HL-60 (cell line): Measurements from ENCODE around the gene IL9R.
"Not testable (repeated sequence)": the region's sequence is repeated elsewhere in the genome, so short reads cannot be mapped to it uniquely, and the experiment has no call there.

Experiments
- DNase-seq, 2 experiments: peaks; one replicate each; pipeline ENCODE4 v3.0.0-alpha.2; 2010 to 2020; ENCODE audit warnings: low read depth in 1 of 2, low spot score in 1 of 2
- H3K27ac ChIP-seq: fragments of 250-450 bp; sonication (Bioruptor Pico); replicated peaks from 2 replicates; pipeline ENCODE4 v1.5.1; 2020; ENCODE audit warnings: mild to moderate bottlenecking, moderate library complexity
- H3K27me3 ChIP-seq: fragments of 250-450 bp; sonication (Bioruptor Pico); 2 replicates; pipeline ENCODE4 v1.5.1; 2021; ENCODE audit warnings: mild to moderate bottlenecking, moderate library complexity; ENCODE audit not compliant: insufficient read depth, poor library complexity, severe bottlenecking
- H3K4me3 ChIP-seq: replicated peaks from 2 replicates; pipeline ENCODE4 v1.5.1; 2011; ENCODE audit warnings: mild to moderate bottlenecking, control low read depth, low read length; ENCODE audit not compliant: insufficient read depth
- CTCF ChIP-seq: IDR thresholded peaks from one replicate; pipeline ENCODE4 v1.5.1; 2011; ENCODE audit warnings: low read length, control low read depth, inconsistent platforms; ENCODE audit not compliant: insufficient read depth
- GABPA ChIP-seq: IDR thresholded peaks from 2 replicates; pipeline ENCODE4 v1.6.1; 2012; ENCODE audit warnings: low read depth
- POLR2AphosphoS5 ChIP-seq: IDR thresholded peaks from 2 replicates; pipeline ENCODE4 v1.6.1; 2012; ENCODE audit warnings: low read depth
- SPI1 ChIP-seq: IDR thresholded peaks from 2 replicates; pipeline ENCODE4 v1.6.1; 2012; ENCODE audit warnings: low read depth, mild to moderate bottlenecking, borderline replicate concordance
- TF ChIP-seq, protein P1 (sequence below): IDR thresholded peaks from 2 replicates; pipeline ENCODE4 v1.6.1; 2012; ENCODE audit warnings: low read depth; ENCODE audit not compliant: insufficient replicate concordance

Gene IL9R

GRCh38 chrX:155985208-155985607, 12.3 kb upstream of the IL9R start:
- no peak for DNase-seq
- no peak for TF ChIP-seq CTCF
- no peak for TF ChIP-seq SPI1
- TF ChIP-seq POLR2AphosphoS5: no peak
- TF ChIP-seq GABPA: no peak
- TF ChIP-seq, protein P1, sequence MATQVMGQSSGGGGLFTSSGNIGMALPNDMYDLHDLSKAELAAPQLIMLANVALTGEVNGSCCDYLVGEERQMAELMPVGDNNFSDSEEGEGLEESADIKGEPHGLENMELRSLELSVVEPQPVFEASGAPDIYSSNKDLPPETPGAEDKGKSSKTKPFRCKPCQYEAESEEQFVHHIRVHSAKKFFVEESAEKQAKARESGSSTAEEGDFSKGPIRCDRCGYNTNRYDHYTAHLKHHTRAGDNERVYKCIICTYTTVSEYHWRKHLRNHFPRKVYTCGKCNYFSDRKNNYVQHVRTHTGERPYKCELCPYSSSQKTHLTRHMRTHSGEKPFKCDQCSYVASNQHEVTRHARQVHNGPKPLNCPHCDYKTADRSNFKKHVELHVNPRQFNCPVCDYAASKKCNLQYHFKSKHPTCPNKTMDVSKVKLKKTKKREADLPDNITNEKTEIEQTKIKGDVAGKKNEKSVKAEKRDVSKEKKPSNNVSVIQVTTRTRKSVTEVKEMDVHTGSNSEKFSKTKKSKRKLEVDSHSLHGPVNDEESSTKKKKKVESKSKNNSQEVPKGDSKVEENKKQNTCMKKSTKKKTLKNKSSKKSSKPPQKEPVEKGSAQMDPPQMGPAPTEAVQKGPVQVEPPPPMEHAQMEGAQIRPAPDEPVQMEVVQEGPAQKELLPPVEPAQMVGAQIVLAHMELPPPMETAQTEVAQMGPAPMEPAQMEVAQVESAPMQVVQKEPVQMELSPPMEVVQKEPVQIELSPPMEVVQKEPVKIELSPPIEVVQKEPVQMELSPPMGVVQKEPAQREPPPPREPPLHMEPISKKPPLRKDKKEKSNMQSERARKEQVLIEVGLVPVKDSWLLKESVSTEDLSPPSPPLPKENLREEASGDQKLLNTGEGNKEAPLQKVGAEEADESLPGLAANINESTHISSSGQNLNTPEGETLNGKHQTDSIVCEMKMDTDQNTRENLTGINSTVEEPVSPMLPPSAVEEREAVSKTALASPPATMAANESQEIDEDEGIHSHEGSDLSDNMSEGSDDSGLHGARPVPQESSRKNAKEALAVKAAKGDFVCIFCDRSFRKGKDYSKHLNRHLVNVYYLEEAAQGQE: no peak
- no peak overlapping the region for H3K4me3 ChIP-seq
- no peak overlapping the region for H3K27ac ChIP-seq
- no peaks in the 10 kb centered on the region for H3K27me3 ChIP-seq

- not testable (repeated sequence) for DNase-seq, H3K27ac ChIP-seq, H3K4me3 ChIP-seq
Measured at GRCh38 chrX:155986995-155987394, 10.5 kb upstream of the IL9R start.

GRCh38 chrX:155988859-155989258, 8.6 kb upstream of the IL9R start:
- no peak overlapping the region for H3K4me3 ChIP-seq
- H3K27me3 ChIP-seq: no peaks in the 10 kb centered on the region
- H3K27ac ChIP-seq: no peak overlapping the region
- no peak for DNase-seq
- no peak for TF ChIP-seq GABPA
- no peak for TF ChIP-seq SPI1
- TF ChIP-seq CTCF: no peak
- TF ChIP-seq POLR2AphosphoS5: no peak
- TF ChIP-seq, protein P1: no peak

More at GRCh38 chrX:155986995-155987394, 10.5 kb upstream of the IL9R start:
- not testable (repeated sequence) for H3K27me3 ChIP-seq

- no peaks in the 10 kb centered on the region for H3K27me3 ChIP-seq
- H3K27ac ChIP-seq: no peak overlapping the region
- no peak for DNase-seq
- no peak overlapping the region for H3K4me3 ChIP-seq
- TF ChIP-seq SPI1 (no peak), GABPA (no peak), POLR2AphosphoS5 (no peak), CTCF (no peak)
- TF ChIP-seq, protein P1: no peak
Measured at GRCh38 chrX:155993421-155993820, 4.1 kb upstream of the IL9R start.
